ENCODE results near the gene HYOU1.
"Not testable (repeated sequence)": the region's sequence is repeated elsewhere in the genome, so short reads cannot be mapped to it uniquely, and the experiment has no call there.

Gene HYOU1

DNA sequence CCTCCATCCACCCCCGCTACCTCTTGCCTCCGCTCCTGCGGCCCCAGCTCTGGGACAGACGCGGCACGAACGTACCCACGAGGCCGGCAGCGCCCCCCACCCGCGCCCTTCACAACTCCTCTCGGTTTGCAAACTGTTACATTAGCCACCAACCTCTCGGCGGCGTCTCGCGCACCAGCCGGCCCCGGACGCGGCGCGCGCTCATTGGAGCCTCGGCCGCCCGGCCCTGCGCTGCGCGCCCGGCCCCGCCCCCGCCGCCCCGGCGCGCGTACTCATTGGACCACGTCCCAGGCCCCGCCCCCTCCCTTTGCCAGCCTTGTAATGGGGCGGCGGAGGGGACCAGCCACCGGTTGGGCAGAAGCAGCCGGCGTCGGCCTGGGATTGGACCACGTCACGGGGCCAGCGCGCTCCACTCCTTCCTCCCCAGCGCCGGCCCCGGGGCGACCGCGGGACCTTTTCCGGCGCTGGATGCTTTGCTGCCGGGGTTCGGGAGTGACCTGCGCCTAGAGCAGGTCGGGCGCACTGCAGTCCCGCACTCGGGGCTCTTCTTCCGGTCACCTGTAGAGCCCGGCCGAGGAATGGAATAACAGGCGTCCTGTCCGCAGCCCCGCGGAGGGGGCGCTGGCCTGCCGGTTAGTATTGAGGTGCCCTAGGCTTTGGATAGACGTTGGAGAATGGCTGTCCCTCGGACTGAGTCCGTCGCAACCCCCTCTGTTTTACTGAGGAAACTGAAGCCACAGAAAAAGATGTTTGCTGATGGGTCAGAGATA is at the start of gene HYOU1:
Gene HYOU1, minus strand, starts transcription at position 206 of the 770 bp plus-strand sequence. CDS start 1,045 bp downstream, outside the sequence.
- DNase-seq (ENCODE audit: low spot score), result peak; percentile 99

GRCh38 chr11:119103793-119104192 is 46.8 kb upstream of the HYOU1 start:
- DNase-seq (ENCODE audit: low spot score), result no peak

GRCh38 chr11:119103161-119103664 is 46.2 kb upstream of the HYOU1 start:
- DNase-seq (ENCODE audit: low spot score), result not testable (repeated sequence)

DNA sequence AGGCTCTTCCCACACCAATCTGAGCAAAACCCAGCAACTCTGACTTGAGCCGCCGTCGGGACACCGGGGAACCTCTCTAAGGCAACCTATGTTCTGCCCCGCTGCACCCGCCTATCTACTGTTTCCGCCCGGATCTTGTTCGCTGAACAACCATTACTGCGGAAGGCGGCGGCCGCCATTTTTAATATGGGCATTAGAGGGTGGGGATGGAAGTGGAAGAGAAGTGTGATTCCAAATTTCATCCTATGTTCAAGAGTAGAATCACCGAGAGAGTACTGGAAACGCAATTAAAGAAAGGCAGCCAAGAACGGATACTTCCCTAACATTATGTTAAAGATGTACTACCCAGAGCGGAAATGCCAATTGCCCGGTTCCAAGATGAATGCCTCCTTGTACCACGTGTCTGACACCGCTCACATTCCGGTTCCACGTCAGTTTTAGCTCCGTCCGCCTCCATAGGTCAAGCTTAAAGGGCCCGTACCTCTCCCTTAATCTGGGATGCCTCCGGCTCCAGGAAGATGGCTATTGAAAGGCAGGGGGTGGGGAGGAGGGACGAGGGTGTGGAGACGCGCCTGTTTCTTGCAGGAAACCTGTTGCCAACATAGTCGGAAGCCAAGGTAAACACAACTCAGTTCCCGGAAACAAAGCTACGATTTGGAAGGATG is 44.9 kb upstream of the HYOU1 start, which contains the start of gene DPAGT1:
Gene DPAGT1, minus strand, starts transcription at position 95 of the 665 bp plus-strand sequence. CDS start 198 bp downstream, outside the sequence.
- DNase-seq (ENCODE audit: low spot score), result peak; percentile 79

- DNase-seq (ENCODE audit: low spot score), result no peak
Observed at GRCh38 chr11:119100994-119101758, 44.2 kb upstream of the HYOU1 start.

GRCh38 chr11:119100246-119100970 is 43.4 kb upstream of the HYOU1 start:
- DNase-seq (ENCODE audit: low spot score), result no peak

- DNase-seq (ENCODE audit: low spot score), result no peak
Observed at GRCh38 chr11:119099711-119100110, 42.7 kb upstream of the HYOU1 start.

DNA sequence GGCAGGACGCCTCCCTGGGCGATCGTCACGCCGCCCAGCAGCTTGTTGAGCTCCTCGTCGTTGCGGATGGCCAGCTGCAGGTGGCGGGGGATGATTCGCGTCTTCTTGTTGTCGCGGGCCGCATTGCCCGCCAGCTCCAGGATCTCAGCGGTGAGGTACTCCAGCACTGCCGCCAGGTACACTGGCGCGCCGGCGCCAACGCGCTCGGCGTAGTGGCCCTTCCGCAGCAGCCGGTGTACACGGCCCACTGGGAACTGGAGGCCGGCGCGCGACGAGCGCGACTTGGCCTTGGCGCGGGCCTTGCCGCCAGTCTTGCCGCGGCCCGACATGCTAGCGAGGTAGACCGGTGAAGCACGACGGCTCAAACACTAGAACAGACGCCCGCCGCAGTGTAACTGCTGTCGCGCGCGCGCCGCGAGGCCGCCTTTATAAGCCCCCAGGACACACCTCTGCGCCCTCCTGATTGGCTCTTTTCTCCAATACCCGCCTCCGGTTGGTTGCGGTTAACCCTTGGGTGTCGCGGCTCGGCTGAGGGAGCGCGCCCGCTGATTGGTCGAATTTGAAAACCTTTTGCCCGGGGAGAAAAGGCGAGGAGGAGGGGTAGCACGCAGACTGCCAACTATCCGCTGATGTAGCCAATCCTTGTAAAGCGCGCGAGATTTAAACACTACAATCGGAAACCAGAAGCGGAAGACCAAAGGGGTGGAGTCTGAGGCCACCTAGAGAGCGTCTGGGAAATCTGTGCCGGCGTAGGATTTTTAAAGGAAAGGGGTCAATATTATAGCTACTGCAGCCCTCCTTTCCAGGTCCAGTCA is 38.3 kb upstream of the HYOU1 start:
- peak; percentile 95 for DNase-seq (ENCODE audit: low spot score)

DNA sequence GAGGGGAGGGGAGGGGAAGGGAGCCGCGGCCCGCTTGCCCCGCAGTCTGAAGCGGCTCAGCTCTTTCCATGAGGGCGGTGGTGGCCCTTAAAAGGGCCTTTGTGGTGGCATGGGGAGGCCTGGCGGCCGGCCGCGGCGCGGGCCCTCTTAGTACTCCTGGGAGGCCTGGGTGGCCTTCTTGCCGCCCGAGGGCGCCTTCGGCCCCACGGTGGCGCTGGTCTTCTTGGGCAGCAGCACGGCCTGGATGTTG is 37.7 kb upstream of the HYOU1 start:
- DNase-seq (ENCODE audit: low spot score), result peak; percentile 70

DNA sequence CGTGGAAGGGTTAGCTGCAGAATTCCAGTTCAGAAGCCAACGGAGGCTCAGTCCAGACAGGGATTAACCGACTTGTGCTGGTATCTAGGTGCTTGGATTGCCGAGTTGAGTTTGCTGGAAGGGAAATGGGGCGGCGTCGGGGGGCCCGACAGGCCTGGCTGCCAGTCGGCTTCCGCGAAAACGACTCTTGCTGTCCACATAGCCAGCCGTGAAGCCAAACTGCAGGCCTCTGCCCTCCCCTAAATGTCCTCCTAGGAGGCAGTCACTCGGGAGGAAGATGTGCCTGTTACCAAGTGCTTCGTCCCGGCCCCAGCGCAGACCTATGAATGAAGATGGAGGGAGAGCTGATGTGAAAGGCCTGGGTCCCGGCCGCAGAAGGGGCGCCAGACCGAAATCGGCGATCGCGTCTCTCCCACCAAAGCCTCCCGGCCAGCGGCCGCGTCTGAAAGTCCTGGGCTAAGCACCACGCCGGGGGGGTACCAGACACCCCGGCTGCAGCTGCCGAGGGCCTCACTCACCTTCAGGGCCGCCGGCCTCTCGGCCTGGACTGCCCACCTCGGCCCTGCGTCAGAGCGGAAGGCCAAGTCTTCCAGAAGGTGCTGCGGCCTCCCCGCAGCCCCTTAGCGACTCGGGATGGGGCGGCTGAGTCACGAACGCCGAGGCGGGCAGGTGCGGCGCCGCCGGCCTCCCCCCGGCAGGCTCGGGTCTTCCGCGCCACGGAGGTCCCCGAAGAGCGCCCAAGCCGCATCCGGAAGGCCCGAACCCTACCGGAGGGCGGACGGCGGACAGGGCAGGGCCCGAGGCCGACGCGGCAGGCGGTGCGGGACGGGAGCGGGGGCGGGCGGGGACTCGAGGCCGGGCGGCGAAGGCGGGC is 37.2 kb upstream of the HYOU1 start:
- no peak for DNase-seq (ENCODE audit: low spot score)

DNA sequence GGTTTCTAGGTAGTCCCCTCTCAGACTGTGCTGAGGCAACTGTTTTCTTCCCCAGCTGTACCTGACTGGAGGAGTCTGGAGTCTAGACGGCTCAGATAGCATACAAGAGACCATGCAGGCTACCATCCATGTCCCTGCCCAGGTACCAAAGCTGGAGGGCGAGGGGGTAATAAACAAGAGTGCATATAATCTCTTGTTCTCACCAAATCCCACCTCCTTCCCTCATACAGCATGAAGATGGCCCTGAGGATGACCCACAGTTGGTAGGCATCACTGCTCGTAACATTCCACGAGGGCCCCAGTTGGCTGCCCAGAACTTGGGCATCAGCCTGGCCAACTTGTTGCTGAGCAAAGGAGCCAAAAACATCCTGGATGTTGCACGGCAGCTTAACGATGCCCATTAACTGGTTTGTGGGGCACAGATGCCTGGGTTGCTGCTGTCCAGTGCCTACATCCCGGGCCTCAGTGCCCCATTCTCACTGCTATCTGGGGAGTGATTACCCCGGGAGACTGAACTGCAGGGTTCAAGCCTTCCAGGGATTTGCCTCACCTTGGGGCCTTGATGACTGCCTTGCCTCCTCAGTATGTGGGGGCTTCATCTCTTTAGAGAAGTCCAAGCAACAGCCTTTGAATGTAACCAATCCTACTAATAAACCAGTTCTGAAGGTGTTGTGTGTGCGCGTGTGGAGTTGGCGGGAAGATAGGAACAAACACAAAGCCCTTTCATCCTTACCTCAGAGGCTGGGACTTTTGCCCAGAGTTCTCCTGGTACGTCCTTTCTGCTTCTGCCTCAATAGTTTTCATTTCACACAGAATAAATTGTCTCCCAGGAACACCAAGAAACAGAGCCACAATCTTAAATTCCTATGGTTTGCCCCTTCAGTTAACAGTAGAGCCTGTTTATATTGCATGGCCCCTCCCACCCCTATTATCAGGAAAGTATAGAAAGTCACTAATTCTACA is 36.2 kb upstream of the HYOU1 start:
- DNase-seq (ENCODE audit: low spot score), result no peak

DNA sequence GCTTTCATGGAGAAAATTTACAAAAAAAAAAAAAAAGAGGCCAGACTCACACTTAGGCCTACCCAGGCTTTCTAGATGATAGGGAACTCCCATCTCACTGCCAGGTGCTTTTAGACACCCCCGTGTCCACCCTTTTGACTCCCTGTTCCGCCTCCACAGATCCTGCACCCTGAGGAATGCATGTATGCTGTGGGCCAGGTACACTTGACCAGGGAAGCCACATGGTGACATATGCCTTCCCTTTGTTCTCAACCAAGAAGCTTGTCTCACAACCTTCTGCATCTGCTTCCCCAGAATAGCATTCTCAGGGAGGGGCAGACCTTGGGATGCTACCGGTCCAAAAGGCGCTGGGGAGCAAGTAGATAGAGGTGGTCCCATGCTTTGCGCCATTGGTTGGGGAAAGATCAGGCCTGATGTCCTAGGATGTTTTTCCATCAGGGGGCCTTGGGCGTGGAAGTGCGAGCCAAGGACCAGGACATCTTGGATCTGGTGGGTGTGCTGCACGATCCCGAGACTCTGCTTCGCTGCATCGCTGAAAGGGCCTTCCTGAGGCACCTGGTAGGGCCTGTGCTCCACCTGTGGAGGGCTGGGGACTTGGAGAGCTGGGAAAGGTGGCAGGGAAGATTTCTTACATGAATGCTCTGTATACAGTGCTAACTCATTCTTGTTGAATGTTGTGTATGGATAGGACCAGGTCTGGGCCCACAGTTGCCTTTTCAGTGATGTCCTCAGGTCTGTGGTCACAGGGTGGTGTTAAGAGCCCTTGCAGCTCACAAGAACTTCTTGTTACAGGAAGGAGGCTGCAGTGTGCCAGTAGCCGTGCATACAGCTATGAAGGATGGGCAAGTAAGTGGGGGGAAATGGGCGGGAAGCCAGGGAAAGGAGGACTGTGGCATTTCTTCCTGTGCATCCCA is 35.2 kb upstream of the HYOU1 start:
- no peak for DNase-seq (ENCODE audit: low spot score)

GRCh38 chr11:119091178-119091577 is 34.2 kb upstream of the HYOU1 start:
- DNase-seq (ENCODE audit: low spot score), result no peak

DNA sequence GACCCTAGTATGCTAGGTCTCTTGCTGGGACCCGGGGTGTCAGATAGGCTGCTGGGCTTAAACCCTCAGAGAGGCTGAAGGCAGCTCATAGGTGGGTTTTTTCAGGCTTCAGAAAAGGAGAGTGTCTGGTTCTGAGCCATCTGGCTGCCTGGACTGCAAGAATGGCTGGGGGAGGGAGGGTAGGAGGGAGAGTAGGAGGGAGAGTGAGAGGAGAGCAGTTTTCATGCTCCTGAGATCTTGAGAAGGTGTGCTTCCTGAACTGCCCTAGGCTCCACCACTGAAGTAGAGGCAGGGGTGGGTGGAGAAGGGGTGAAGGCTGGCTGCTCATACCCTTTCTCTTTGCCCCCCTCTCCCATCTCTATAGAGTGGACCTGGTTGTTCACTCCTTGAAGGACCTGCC is 32.3 kb upstream of the HYOU1 start:
- no peak for DNase-seq (ENCODE audit: low spot score)

DNA sequence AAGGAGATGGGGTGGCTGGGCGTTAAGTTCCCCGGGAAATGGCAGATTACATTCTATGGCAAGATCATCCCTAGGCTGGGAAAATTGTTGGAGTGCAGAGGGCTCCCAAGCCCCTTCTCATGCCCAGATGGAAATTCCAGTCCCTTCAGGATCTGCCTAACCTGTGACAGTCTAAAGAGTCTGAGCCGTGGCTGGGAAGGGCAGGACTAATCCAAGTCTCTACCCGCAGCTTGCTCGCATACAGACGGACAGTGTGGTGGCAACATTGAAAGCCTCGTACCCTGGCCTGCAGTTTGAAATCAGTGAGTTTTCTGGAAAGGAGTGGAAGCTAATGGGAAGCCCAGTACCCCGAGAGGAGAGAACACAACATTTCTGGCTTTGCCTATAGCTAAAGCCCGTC is 31.4 kb upstream of the HYOU1 start:
- DNase-seq (ENCODE audit: low spot score), result no peak

DNA sequence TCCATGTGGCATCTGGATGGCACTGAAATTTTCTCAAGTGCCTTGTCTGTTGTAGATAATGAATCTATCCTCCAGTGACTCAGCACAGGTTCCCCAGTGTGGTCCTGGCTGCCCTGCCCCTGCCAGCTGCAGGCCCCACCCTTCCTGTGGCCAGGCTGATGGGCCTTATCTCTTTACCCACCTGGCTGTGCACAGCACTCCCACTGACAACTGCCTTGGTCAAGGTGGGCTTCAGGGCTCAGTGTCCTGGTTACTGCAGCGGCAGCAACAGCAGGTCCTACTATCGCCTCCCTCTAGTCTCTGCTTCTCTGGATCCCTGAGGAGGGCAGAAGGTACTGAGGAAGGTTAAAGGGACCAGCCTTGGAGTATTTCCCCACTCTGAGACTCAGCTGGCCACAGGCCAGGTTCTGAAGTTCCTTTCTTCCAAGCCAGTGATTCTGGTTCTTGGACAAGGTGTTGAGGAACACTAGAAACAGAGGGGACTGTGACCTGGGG is 30.8 kb upstream of the HYOU1 start:
- DNase-seq (ENCODE audit: low spot score), result no peak

- no peak for DNase-seq (ENCODE audit: low spot score)
Observed at GRCh38 chr11:119087123-119087522, 30.1 kb upstream of the HYOU1 start.

DNA sequence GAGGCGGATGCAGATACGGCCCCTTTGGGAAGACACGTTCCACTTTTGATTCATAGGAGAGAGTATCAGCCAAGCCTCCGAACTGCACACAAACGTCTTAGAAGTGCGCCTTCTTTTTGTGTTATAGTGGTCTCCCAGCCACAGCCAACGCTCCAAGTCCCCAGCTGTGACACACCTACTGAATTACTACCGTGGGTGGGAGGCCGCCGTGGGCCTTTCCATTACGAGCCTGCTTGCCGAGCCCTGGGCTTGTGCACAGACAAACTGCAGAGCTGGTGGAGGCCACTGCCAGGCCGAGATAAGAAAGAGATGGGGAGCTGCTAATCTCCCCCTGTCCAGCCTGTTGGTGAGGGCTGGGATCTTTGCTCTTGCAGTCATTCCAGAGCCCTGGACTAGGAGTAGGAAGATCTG is 28.4 kb upstream of the HYOU1 start:
- no peak for DNase-seq (ENCODE audit: low spot score)

Measured in iPS-NIHi11 (cell line).